Measurements from ENCODE around the gene CADPS. TPM values are rescaled to one million over a fixed set of nuclear protein-coding genes. Genes with fewer than 3 reads are reported as not detected.

CADPS gene
- total and polyA plus RNA-seq, 8 donors, result 16.1 to 112 (median 26.0) TPM

- FAIRE-seq (no peak), ATAC-seq (no peak), DNase-seq (no peak)
- H3K9me3 ChIP-seq, result no peaks in the 10 kb centered on the region
- no peak overlapping the region for H3K27ac ChIP-seq
- TF ChIP-seq CTCF (IDR thresholded peaks at IDR 0.05), result no peak
- H3K27me3 ChIP-seq, result no peaks in the 10 kb centered on the region
- intact Hi-C loops (cut with DNase I), result loop anchor here in 1 of 3 donors (10.0 kb wide), 1 partner anchor 601 kb away; no protein-coding TSS in a partner anchor
- H3K4me3 ChIP-seq, result no peak overlapping the region
- no peaks in the 10 kb centered on the region for H3K36me3 ChIP-seq
- H3K4me1 ChIP-seq, result no peaks in the 10 kb centered on the region
These were observed 251.0 kb downstream of the CADPS start for GRCh38 chr3:62624185-62624584.

GRCh38 chr3:62622553-62623174, 252.6 kb downstream of the CADPS start:
- Histone ChIP-seq H3K27me3 (no peaks in the 10 kb centered on the region), H3K9me3 (no peaks in the 10 kb centered on the region), H3K4me1 (no peaks in the 10 kb centered on the region), H3K36me3 (no peaks in the 10 kb centered on the region), H3K4me3 (no peak overlapping the region), H3K27ac (no peak overlapping the region)
- peak in 3 of 4 donors; percentile 74 to 89 (median 84) for ATAC-seq
- intact Hi-C loops (cut with DNase I), result loop anchor here in 1 of 3 donors (10.0 kb wide), 1 partner anchor 602 kb away; no protein-coding TSS in a partner anchor
- DNase-seq, result peak in 1 of 6 donors; percentile 18
- WGBS, 2 donors, result 33 to 42% methylated on average over 5 of the region's 5 CpGs
- peak; percentile 76 for FAIRE-seq
- TF ChIP-seq CTCF (IDR thresholded peaks at IDR 0.05), result peak; percentile 32 to 57 (median 50)

- ATAC-seq, result no peak
- WGBS, 2 donors, result 60 to 63% methylated on average over 6 of the region's 6 CpGs
- intact Hi-C loops (cut with DNase I), result loop anchor here in 1 of 3 donors (10.0 kb wide), 1 partner anchor 603 kb away; no protein-coding TSS in a partner anchor
- no peaks in the 10 kb centered on the region for H3K9me3 ChIP-seq
- no peak for TF ChIP-seq CTCF (IDR thresholded peaks at IDR 0.05)
- no peak overlapping the region for H3K4me3 ChIP-seq
- no peaks in the 10 kb centered on the region for H3K36me3 ChIP-seq
- no peaks in the 10 kb centered on the region for H3K27me3 ChIP-seq
- FAIRE-seq, result no peak
- no peaks in the 10 kb centered on the region for H3K4me1 ChIP-seq
- DNase-seq, result no peak
- no peak overlapping the region for H3K27ac ChIP-seq
These were observed 253.3 kb downstream of the CADPS start for GRCh38 chr3:62621925-62622324.

GRCh38 chr3:62621176-62621575, 254.0 kb downstream of the CADPS start:
- Histone ChIP-seq H3K4me3 (no peak overlapping the region), H3K36me3 (no peaks in the 10 kb centered on the region), H3K27ac (no peak overlapping the region), H3K27me3 (no peaks in the 10 kb centered on the region), H3K4me1 (no peaks in the 10 kb centered on the region), H3K9me3 (no peaks in the 10 kb centered on the region)
- WGBS, 2 donors, result 65 to 79% methylated on average over 3 of the region's 3 CpGs
- no peak for TF ChIP-seq CTCF (IDR thresholded peaks at IDR 0.05)
- DNase-seq (no peak), FAIRE-seq (no peak), ATAC-seq (no peak)
- intact Hi-C loops (cut with DNase I), result loop anchor here in 1 of 3 donors (10.0 kb wide), 1 partner anchor 604 kb away; no protein-coding TSS in a partner anchor

- no peak for FAIRE-seq
- WGBS, 2 donors, result 12 to 15% methylated on average over 5 of the region's 5 CpGs
- ATAC-seq, result peak in 1 of 4 donors; percentile 50
These were observed 259.9 kb downstream of the CADPS start for GRCh38 chr3:62615258-62615849.

More at GRCh38 chr3:62615258-62615849, 259.9 kb downstream of the CADPS start:
- Histone ChIP-seq H3K4me3 (no peak overlapping the region), H3K36me3 (no peaks in the 10 kb centered on the region), H3K9me3 (no peaks in the 10 kb centered on the region), H3K27me3 (no peaks in the 10 kb centered on the region), H3K27ac (no peak overlapping the region), H3K4me1 (no peaks in the 10 kb centered on the region)
- DNase-seq, result no peak
- no peak for TF ChIP-seq CTCF (IDR thresholded peaks at IDR 0.05)
- intact Hi-C loops (cut with DNase I), result no loop called here
